ENCODE results near the gene CAPZA1. TPM values are rescaled to one million over a fixed set of nuclear protein-coding genes. Genes with fewer than 3 reads are reported as not detected.
A peak's percentile ranks its signal among the peaks of the same experiment; 100 is the strongest.

Gene CAPZA1
- total and polyA plus RNA-seq, 7 donors = 14.8 to 73.3 (median 35.0) TPM

DNA sequence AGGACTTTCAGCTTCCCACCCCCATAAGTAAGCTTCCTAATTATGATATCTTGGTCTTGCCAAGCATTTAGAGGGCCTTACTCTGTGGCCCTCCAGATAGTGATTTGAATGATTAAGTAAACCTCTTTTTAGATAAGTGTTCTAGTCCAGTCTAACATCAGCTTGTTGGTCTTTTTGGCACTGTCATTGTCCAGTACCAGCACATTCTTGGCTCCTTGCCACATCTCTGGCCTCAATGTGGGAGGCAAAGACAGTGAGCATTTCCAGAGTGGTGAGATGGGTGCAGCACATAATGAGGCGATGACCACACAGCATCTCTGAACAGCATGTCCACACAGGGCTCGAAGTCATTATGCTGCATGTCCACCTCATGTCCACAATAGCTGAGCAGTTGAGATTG, 6.1 kb downstream of the CAPZA1 start:
- no peak for DNase-seq

DNA sequence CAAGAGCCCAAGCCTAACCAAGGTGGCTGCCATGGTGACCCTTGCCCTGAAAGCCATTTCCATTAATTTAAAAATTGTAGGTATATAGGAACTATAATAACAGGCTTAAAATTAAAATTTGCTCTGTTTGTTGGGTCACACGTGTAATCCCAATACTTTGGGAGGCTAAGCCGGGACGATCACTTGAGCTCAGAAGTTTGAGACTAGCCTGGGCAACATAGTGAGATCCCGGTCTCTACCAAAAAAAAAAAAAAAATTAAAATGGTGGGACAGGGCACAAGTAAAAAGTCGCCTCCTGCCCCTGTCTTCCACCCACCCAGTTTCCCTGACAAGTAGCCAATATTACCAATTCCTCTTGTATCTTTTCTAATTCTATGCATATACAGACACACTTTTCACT, 6.6 kb downstream of the CAPZA1 start:
- whole genome bisulfite sequencing, 3 donors = 89 to 94% (median 93%) methylated on average over 5 of the region's 5 CpGs
- peaks cover 85% of the 10 kb centered on the region for H3K4me1 ChIP-seq
- H3K9me3 ChIP-seq = no peaks in the 10 kb centered on the region
- ATAC-seq (no peak), DNase-seq (no peak)
- no peaks in the 10 kb centered on the region for H3K27me3 ChIP-seq (ENCODE audit: insufficient read depth in 3 of 3, low read length in 2 of 3)
- no peak overlapping the region for H3K4me3 ChIP-seq
- peak overlapping the region; percentile 96 for H3K27ac ChIP-seq
- intact Hi-C loops (cut with DNase I) = no loop called here
- TF ChIP-seq, protein P1, sequence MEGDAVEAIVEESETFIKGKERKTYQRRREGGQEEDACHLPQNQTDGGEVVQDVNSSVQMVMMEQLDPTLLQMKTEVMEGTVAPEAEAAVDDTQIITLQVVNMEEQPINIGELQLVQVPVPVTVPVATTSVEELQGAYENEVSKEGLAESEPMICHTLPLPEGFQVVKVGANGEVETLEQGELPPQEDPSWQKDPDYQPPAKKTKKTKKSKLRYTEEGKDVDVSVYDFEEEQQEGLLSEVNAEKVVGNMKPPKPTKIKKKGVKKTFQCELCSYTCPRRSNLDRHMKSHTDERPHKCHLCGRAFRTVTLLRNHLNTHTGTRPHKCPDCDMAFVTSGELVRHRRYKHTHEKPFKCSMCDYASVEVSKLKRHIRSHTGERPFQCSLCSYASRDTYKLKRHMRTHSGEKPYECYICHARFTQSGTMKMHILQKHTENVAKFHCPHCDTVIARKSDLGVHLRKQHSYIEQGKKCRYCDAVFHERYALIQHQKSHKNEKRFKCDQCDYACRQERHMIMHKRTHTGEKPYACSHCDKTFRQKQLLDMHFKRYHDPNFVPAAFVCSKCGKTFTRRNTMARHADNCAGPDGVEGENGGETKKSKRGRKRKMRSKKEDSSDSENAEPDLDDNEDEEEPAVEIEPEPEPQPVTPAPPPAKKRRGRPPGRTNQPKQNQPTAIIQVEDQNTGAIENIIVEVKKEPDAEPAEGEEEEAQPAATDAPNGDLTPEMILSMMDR (IDR thresholded peaks at IDR 0.05) = no peak
- peaks cover 0 to 10% of the 10 kb centered on the region in 2 donors for H3K36me3 ChIP-seq (ENCODE audit: insufficient read depth in 1 of 2, low read depth in 1 of 2)

More for the DNA sequence above, 6.1 kb downstream of the CAPZA1 start:
- 90 to 98% (median 93%) methylated on average over 2 of the region's 2 CpGs for WGBS, 3 donors
- intact Hi-C loops (cut with DNase I) = loop anchor here in 1 of 2 donors (2.0 kb wide), 1 partner anchor 49 kb away; the partner anchor contains the start of gene MOV10
- Histone ChIP-seq H3K4me3 (no peak overlapping the region), H3K4me1 (peaks cover 85% of the 10 kb centered on the region), H3K36me3 (ENCODE audit: insufficient read depth in 1 of 2, low read depth in 1 of 2) (peaks cover 0 to 6% of the 10 kb centered on the region in 2 donors), H3K27me3 (ENCODE audit: insufficient read depth in 3 of 3, low read length in 2 of 3) (no peaks in the 10 kb centered on the region), H3K9me3 (no peaks in the 10 kb centered on the region), H3K27ac (peak overlapping the region; percentile 96)
- TF ChIP-seq, protein P1 (IDR thresholded peaks at IDR 0.05) = no peak
- ATAC-seq = peak in 3 of 4 donors; percentile 28 to 71 (median 65)

DNA sequence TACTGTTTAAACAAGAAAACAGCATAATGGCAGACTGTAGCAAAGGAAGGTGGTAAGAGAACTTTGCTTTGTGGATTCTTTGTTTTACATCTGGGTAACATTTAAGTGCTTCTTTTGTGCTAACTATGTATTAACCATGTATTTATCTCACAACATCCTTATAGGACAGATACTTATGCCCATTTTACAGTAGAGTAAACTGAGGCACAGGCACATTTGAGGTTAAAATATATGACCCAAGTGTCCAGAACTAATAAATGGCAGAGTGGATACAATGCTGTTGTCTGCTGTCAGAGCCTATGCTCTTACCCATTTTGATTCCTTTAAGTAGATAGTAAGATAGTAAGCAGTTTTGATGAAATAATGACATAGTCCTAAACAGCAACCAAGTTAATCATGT, 7.3 kb downstream of the CAPZA1 start:
- no peaks in the 10 kb centered on the region for H3K27me3 ChIP-seq (ENCODE audit: insufficient read depth in 3 of 3, low read length in 2 of 3)
- TF ChIP-seq, protein P1 (IDR thresholded peaks at IDR 0.05) = no peak
- ATAC-seq (no peak), DNase-seq (no peak)
- H3K4me1 ChIP-seq = peaks cover 85% of the 10 kb centered on the region
- H3K9me3 ChIP-seq = no peaks in the 10 kb centered on the region
- peaks cover 0 to 10% of the 10 kb centered on the region in 2 donors for H3K36me3 ChIP-seq (ENCODE audit: insufficient read depth in 1 of 2, low read depth in 1 of 2)
- peak overlapping the region; percentile 96 for H3K27ac ChIP-seq
- intact Hi-C loops (cut with DNase I) = no loop called here
- no peak overlapping the region for H3K4me3 ChIP-seq

DNA sequence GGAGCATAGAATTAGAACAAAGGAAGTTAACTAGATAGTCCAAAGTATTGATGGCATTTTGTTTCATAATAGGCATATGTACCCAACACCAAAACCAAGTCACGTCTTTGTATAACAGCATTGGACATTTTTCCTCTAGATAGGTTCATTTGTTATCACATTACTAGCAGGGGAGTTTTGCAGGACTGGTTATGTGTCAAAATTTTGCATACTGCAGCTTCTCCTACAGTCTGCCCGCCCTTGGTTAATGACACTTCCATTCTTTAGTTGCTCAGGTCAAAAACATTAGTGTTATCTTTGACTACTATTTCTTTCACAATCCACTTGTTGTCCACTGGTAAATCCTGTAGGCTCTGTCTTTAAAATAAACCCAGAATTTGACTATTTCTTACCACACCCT, 8.9 kb downstream of the CAPZA1 start:
- intact Hi-C loops (cut with DNase I) = no loop called here

More for the DNA sequence above, 8.9 kb downstream of the CAPZA1 start:
- ATAC-seq (no peak), DNase-seq (no peak)
- H3K27ac ChIP-seq = peak overlapping the region; percentile 96
- peaks cover 0 to 10% of the 10 kb centered on the region in 2 donors for H3K36me3 ChIP-seq (ENCODE audit: insufficient read depth in 1 of 2, low read depth in 1 of 2)
- peaks cover 80% of the 10 kb centered on the region for H3K4me1 ChIP-seq
- TF ChIP-seq, protein P1 (IDR thresholded peaks at IDR 0.05) = no peak
- 61 to 92% (median 82%) methylated on average over 2 of the region's 2 CpGs for WGBS, 3 donors
- H3K4me3 ChIP-seq = peak overlapping the region; percentile 43
- no peaks in the 10 kb centered on the region for H3K9me3 ChIP-seq
- no peaks in the 10 kb centered on the region for H3K27me3 ChIP-seq (ENCODE audit: insufficient read depth in 3 of 3, low read length in 2 of 3)

All from psoas muscle (tissue), 8 donors.